Activated CD8-positive, alpha-beta memory T cell treated with anti-CD3 and anti-CD28 coated beads, Interleukin-2, amount 50 U/mL, for 24 hours (primary cell): Measurements from ENCODE around the gene CEP162.
"Not testable (repeated sequence)": the region's sequence is repeated elsewhere in the genome, so short reads cannot be mapped to it uniquely, and the experiment has no call there.

Experiments used
- DNase-seq: peaks from one replicate; pipeline ENCODE4 v3.0.0-alpha.2; 2020; ENCODE audit errors: extremely low read depth

CEP162 gene

GRCh38 chr6:84242265-84242664 is 14.8 kb upstream of the CEP162 start:
- no peak for DNase-seq

GRCh38 chr6:84228198-84228543 is 728 bp upstream of the CEP162 start:
- DNase-seq: no peak

- DNase-seq: no peak
These were observed 404 bp downstream of the CEP162 start for GRCh38 chr6:84227044-84227433.

GRCh38 chr6:84224251-84224650 is 3.2 kb downstream of the CEP162 start:
- DNase-seq: no peak

- DNase-seq: not testable (repeated sequence)
These were observed 3.8 kb downstream of the CEP162 start for GRCh38 chr6:84223608-84224007.

- DNase-seq: no peak
These were observed 5.0 kb downstream of the CEP162 start for GRCh38 chr6:84222426-84222825.

- no peak for DNase-seq
These were observed 6.5 kb downstream of the CEP162 start for GRCh38 chr6:84220809-84221409.

GRCh38 chr6:84218091-84218490 is 9.4 kb downstream of the CEP162 start:
- DNase-seq: no peak

GRCh38 chr6:84213217-84213616 is 14.2 kb downstream of the CEP162 start:
- DNase-seq: no peak

- no peak for DNase-seq
These were observed 23.4 kb downstream of the CEP162 start for GRCh38 chr6:84204011-84204410.

GRCh38 chr6:84199987-84200386 is 27.5 kb downstream of the CEP162 start:
- not testable (repeated sequence) for DNase-seq

GRCh38 chr6:84197708-84198107 is 29.7 kb downstream of the CEP162 start:
- no peak for DNase-seq

GRCh38 chr6:84193114-84193708 is 34.2 kb downstream of the CEP162 start:
- DNase-seq: no peak

GRCh38 chr6:84191802-84192201 is 35.6 kb downstream of the CEP162 start:
- no peak for DNase-seq

- DNase-seq: not testable (repeated sequence)
These were observed 38.1 kb downstream of the CEP162 start for GRCh38 chr6:84189356-84189755.

- DNase-seq: no peak
These were observed 44.0 kb downstream of the CEP162 start for GRCh38 chr6:84183430-84183829.

GRCh38 chr6:84182001-84182400 is 45.4 kb downstream of the CEP162 start:
- no peak for DNase-seq

- DNase-seq: no peak
These were observed 50.2 kb downstream of the CEP162 start for GRCh38 chr6:84177241-84177640.

GRCh38 chr6:84172574-84172973 is 54.9 kb downstream of the CEP162 start:
- DNase-seq: no peak

GRCh38 chr6:84172080-84172479 is 55.4 kb downstream of the CEP162 start:
- no peak for DNase-seq

- no peak for DNase-seq
These were observed 60.0 kb downstream of the CEP162 start for GRCh38 chr6:84167457-84167856.

GRCh38 chr6:84166395-84166794 is 61.0 kb downstream of the CEP162 start:
- no peak for DNase-seq

- DNase-seq: not testable (repeated sequence)
These were observed 63.1 kb downstream of the CEP162 start for GRCh38 chr6:84164328-84164727.

- DNase-seq: no peak
These were observed 66.3 kb downstream of the CEP162 start for GRCh38 chr6:84161190-84161589.
